Smooth muscle cell (in vitro differentiated cells): ENCODE results near the gene PNP. TPM values are rescaled to one million over a fixed set of nuclear protein-coding genes. Genes with fewer than 3 reads are reported as not detected.

ENCODE experiments used
- DNase-seq: peaks from one replicate; lab custom pipeline; 2025; ENCODE audit not compliant: unreplicated experiment; lab: John Stamatoyannopoulos, UW
- H2AFZ ChIP-seq: fragments of 200-600 bp; sonication (generic); 2 replicates; pipeline ENCODE4 v1.6.0; 2016; ENCODE audit warnings: antibody characterized with exemption, low read depth, mild to moderate bottlenecking
- H3F3A ChIP-seq: fragments of 200-600 bp; sonication (generic); 2 replicates; pipeline ENCODE4 v1.6.0; 2017; ENCODE audit warnings: antibody characterized with exemption, low read depth
- H3K27ac ChIP-seq: fragments of 200-600 bp; sonication (generic); 2 replicates; pipeline ENCODE4 v1.5.1; 2016; ENCODE audit warnings: low read depth, mild to moderate bottlenecking
- H3K27me3 ChIP-seq: fragments of 200-600 bp; sonication (generic); 2 replicates; pipeline ENCODE4 v1.6.1; 2016; ENCODE audit warnings: low read depth, mild to moderate bottlenecking
- H3K36me3 ChIP-seq: fragments of 200-600 bp; sonication (generic); 2 replicates; pipeline ENCODE4 v1.5.1; 2016; ENCODE audit warnings: low read depth
- H3K4me1 ChIP-seq: fragments of 200-600 bp; sonication (generic); 2 replicates; pipeline ENCODE4 v1.5.1; 2016; ENCODE audit warnings: low read depth
- H3K4me2 ChIP-seq: fragments of 200-600 bp; sonication (generic); 2 replicates; pipeline ENCODE4 v1.6.0; 2016; ENCODE audit warnings: mild to moderate bottlenecking
- H3K4me3 ChIP-seq: fragments of 200-600 bp; sonication (generic); 2 replicates; pipeline ENCODE4 v1.5.1; 2016; ENCODE audit warnings: mild to moderate bottlenecking
- H3K79me2 ChIP-seq: fragments of 200-600 bp; sonication (generic); 2 replicates; pipeline ENCODE4 v1.6.0; 2016; ENCODE audit warnings: low read depth, mild to moderate bottlenecking
- H3K9ac ChIP-seq: fragments of 200-600 bp; sonication (generic); 2 replicates; pipeline ENCODE4 v1.6.0; 2016; ENCODE audit warnings: low read depth
- H3K9me3 ChIP-seq: fragments of 200-600 bp; sonication (generic); replicated peaks from 2 replicates; pipeline ENCODE4 v1.5.1; 2016; ENCODE audit warnings: low read depth
- H4K20me1 ChIP-seq: fragments of 200-600 bp; sonication (generic); 2 replicates; pipeline ENCODE4 v1.6.0; 2016; ENCODE audit warnings: low read depth
- WGBS: methylation state at CpG from one replicate; pipeline ENCODE4 v1.1.7; 2016; ENCODE audit warnings: low lambda C conversion rate; 5-methylcytosine and 5-hydroxymethylcytosine counted together
- polyA plus RNA-seq: library from polyadenylated mRNA; unstranded; fragments of >200 nt; fragmentation: Nextera tagmentation; extraction: Ambion mirVana; gene quantifications from 2 replicates; pipeline ENCODE4 v1.2.1, GENCODE V29; 2016
- total RNA-seq: library from RNA; depleted of rRNA; stranded (reverse); fragments of >200 nt; gene quantifications from 2 replicates; pipeline ENCODE4 v1.2.3, GENCODE V29; 2014
- TF ChIP-seq, protein P1 (sequence below): fragments of 200-600 bp; sonication (generic); IDR thresholded peaks from 2 replicates; pipeline ENCODE4 v1.5.1; 2017; ENCODE audit warnings: borderline replicate concordance, mild to moderate bottlenecking, antibody characterized with exemption; ENCODE audit not compliant: insufficient read depth, poor library complexity, severe bottlenecking

Gene PNP
- total and polyA plus RNA-seq, 2 experiments from 2014 or later, result 24.2 to 49.7 TPM

DNA sequence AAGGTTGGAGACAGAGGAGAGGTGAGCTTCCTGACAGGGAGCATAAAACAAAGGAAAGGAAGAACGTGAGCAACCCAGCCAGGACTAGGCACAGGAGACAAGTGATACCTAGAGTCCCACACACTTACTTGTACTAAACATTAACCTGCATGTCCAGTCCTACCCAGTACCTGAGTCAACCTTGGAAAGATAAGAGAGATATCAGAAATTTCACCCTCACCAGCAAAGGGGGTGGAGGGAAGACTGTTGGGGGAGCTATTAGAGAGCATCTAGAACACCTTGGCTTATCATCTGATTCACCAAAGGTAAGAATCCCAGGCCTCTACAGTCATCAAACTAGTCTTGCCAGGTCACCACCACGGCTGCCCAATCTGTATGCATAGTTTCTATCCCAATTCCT is 44.4 kb upstream of the PNP start:
- Histone ChIP-seq H3K36me3 (no peaks in the 10 kb centered on the region), H3K4me1 (peaks cover 4% of the 10 kb centered on the region), H4K20me1 (no peaks in the 10 kb centered on the region), H3K79me2 (no peaks in the 10 kb centered on the region), H3K4me3 (no peak overlapping the region), H3K4me2 (no peak overlapping the region), H3K9ac (no peak overlapping the region), H2AFZ (no peak overlapping the region), H3F3A (peaks cover 4% of the 10 kb centered on the region), H3K9me3 (no peaks in the 10 kb centered on the region), H3K27ac (no peak overlapping the region), H3K27me3 (no peaks in the 10 kb centered on the region)
- 55% methylated on average over 2 of the region's 2 CpGs for WGBS
- TF ChIP-seq, protein P1, sequence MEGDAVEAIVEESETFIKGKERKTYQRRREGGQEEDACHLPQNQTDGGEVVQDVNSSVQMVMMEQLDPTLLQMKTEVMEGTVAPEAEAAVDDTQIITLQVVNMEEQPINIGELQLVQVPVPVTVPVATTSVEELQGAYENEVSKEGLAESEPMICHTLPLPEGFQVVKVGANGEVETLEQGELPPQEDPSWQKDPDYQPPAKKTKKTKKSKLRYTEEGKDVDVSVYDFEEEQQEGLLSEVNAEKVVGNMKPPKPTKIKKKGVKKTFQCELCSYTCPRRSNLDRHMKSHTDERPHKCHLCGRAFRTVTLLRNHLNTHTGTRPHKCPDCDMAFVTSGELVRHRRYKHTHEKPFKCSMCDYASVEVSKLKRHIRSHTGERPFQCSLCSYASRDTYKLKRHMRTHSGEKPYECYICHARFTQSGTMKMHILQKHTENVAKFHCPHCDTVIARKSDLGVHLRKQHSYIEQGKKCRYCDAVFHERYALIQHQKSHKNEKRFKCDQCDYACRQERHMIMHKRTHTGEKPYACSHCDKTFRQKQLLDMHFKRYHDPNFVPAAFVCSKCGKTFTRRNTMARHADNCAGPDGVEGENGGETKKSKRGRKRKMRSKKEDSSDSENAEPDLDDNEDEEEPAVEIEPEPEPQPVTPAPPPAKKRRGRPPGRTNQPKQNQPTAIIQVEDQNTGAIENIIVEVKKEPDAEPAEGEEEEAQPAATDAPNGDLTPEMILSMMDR, result no peak
- no peak for DNase-seq

DNA sequence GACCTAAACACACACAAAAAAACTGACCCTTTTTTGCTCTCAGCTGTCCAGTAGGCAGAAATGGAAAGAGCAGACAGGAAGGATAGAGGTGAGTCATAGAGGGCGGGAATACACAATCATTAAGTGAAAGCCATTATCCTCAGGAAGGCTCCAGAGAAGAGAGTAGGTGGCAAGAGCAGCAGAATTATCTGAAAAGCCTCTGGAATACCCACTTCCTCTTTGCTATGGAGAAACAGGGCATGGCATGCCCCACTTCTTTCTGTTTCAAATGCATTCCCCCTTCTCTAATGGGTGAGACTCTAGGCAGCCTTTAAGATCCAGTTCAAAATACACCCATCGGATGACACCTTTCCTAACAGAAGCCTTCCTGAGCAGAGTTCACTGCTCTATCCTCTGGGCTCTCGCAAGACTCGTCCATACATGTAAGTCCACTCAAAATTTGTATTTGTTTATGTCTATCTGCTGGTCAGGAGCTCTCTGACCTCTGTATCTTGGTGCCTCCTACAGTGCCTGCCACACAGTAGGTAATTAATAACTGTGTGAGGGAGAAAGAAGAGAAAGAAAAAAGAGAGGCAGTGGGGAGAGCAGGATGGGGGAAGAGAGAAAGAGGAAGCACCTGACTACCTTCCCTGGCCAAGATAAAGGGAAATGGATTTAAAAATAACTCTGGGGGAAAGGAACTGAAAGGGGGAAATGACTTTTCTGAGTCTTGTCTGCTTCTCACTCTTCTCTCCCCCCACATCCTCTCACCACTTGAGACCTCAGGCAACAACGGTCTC is 41.8 kb upstream of the PNP start:
- TF ChIP-seq, protein P1, result no peak
- no peak for DNase-seq
- H3K4me3 ChIP-seq, result no peak overlapping the region
- peaks cover 4% of the 10 kb centered on the region for H3F3A ChIP-seq
- no peaks in the 10 kb centered on the region for H3K9me3 ChIP-seq
- no peaks in the 10 kb centered on the region for H3K27me3 ChIP-seq
- peak overlapping the region; percentile 13 for H3K9ac ChIP-seq
- H2AFZ ChIP-seq, result peak overlapping the region; percentile 89
- no peaks in the 10 kb centered on the region for H3K36me3 ChIP-seq
- 66% methylated on average over 5 of the region's 5 CpGs for WGBS
- no peaks in the 10 kb centered on the region for H3K79me2 ChIP-seq
- H3K27ac ChIP-seq, result peak overlapping the region; percentile 60
- peaks cover 4% of the 10 kb centered on the region for H3K4me1 ChIP-seq
- H3K4me2 ChIP-seq, result peak overlapping the region; percentile 77
- no peaks in the 10 kb centered on the region for H4K20me1 ChIP-seq

DNA sequence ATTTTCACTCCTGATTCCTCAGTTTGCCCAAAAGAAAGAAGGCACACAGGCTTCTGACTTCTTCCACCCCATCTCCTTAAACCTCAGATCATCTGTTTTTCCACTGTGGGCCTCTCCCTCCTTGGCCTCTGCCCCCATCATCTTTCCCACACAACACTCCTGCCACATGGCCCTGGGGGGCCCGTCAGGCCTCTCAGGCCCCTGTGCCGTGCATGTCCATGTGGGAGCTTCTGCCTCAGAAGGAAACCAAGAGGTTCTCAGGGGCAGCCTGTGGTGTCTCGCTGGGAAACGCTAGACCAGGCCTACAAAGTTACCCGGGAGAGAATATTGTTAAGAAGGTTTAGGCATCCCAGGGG is 41.2 kb upstream of the PNP start:
- H3K27ac ChIP-seq, result no peak overlapping the region
- no peak overlapping the region for H3K4me2 ChIP-seq
- 87% methylated on average over 5 of the region's 5 CpGs for WGBS
- H3K9me3 ChIP-seq, result no peaks in the 10 kb centered on the region
- no peaks in the 10 kb centered on the region for H4K20me1 ChIP-seq
- TF ChIP-seq, protein P1, result no peak
- H3K9ac ChIP-seq, result no peak overlapping the region
- no peaks in the 10 kb centered on the region for H3K27me3 ChIP-seq
- H2AFZ ChIP-seq, result peak overlapping the region; percentile 89
- peaks cover 4% of the 10 kb centered on the region for H3K4me1 ChIP-seq
- no peak overlapping the region for H3K4me3 ChIP-seq
- DNase-seq, result no peak
- H3K36me3 ChIP-seq, result no peaks in the 10 kb centered on the region
- H3K79me2 ChIP-seq, result no peaks in the 10 kb centered on the region
- peaks cover 4% of the 10 kb centered on the region for H3F3A ChIP-seq

DNA sequence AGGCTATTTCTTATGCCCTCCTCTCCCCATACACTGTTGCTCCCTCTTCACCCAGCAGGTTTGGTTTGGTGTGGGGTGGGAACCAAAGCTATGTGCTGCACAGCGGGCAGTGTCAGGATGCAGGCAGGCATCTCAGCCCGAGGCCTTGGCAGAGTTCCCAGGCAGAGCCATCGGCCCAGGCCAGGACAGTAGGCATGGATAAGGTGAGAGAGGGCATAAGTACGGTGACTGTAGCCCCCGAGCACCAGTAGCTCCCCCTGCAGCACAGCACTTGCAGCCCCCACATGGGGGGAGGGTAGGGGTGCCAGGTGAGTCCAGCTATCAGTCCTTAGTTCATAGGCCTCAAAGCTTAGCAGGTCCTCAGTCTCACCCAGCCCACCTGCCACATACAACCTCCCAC is 40.4 kb upstream of the PNP start:
- Histone ChIP-seq H3F3A (peaks cover 4% of the 10 kb centered on the region), H3K79me2 (no peaks in the 10 kb centered on the region), H3K27me3 (no peaks in the 10 kb centered on the region), H3K36me3 (no peaks in the 10 kb centered on the region), H4K20me1 (no peaks in the 10 kb centered on the region), H2AFZ (no peak overlapping the region), H3K9ac (no peak overlapping the region), H3K9me3 (no peaks in the 10 kb centered on the region), H3K4me3 (no peak overlapping the region), H3K4me2 (no peak overlapping the region), H3K27ac (no peak overlapping the region), H3K4me1 (peaks cover 4% of the 10 kb centered on the region)
- TF ChIP-seq, protein P1, result no peak
- WGBS, result 79% methylated on average over 5 of the region's 5 CpGs
- DNase-seq, result no peak
